SU-DHL-6 (cell line): ENCODE data around the gene PRR7.

ENCODE experiments used
- CTCF ChIP-seq: fragments of 200-600 bp; sonication (generic); IDR thresholded peaks from one replicate; pipeline ENCODE4 v1.5.1; 2017; ENCODE audit warnings: antibody characterized with exemption, mild to moderate bottlenecking, low read length, moderate library complexity; ENCODE audit not compliant: insufficient read depth, poor library complexity, severe bottlenecking
- EZH2phosphoT487 ChIP-seq: fragments of 200-600 bp; sonication (generic), shearing (Covaris generic); conservative IDR thresholded peaks from 2 replicates; pipeline ENCODE4 v1.6.1; 2018; ENCODE audit warnings: mild to moderate bottlenecking, antibody characterized with exemption, low read length, moderate library complexity, mixed read lengths

DNA sequence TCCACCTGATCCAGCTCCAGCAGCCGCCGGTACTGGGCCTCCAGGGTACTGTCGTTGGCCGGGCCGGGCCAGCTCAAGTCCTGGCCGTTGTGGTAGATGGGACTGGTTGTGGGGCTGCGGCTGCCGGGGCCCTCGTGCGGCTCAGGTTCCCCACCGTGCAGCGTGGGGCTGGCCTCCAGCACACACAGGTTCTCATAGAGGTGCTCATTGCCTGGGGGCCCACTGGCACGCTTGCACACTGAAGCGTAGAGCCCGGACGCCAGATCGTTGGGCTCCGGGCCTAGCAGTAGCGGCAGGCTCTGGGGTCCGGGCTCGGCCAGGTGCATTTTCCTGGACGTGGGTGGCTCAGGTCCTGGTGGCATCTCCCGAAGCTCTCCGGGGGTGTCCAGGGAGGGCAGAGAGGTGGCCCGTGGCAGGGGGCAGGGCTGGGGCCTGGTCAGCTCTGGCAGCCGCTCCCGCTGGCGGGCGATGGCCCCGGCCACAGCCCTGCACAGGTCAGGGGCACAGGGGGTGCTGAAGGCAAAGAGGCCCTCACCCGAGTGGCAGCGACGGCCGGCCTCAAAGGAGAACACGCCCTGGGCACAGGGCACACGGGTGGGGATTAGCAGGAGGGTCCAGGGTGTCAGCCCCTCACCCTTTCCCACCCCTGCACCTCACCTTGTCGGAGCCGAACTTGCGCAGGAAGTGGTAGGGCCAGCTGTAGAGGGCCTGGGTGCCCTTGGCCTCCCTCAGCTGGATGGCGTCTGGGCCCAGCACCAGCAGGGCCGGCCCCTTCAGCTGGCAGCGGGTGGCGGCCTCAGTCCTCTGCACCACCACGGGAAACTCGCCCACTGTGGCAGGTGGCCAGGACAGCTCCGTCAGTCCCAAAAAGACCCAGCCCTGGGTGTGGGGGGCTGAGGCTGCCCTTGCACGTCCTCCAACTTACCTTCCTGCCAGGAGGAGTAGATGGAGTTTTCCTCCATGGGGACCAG lies 57.8 kb downstream of the PRR7 start:
- TF ChIP-seq CTCF (no peak), EZH2phosphoT487 (no peak)
